Kasumi-1 (cell line): ENCODE measurements around the gene DNAJC11.
"Not testable (repeated sequence)": the region's sequence is repeated elsewhere in the genome, so short reads cannot be mapped to it uniquely, and the experiment has no call there.

Source experiments
- DNase-seq, 2 experiments: peaks; one replicate each; lab custom pipeline; 2025; lab: John Stamatoyannopoulos, UW

Gene DNAJC11

DNA sequence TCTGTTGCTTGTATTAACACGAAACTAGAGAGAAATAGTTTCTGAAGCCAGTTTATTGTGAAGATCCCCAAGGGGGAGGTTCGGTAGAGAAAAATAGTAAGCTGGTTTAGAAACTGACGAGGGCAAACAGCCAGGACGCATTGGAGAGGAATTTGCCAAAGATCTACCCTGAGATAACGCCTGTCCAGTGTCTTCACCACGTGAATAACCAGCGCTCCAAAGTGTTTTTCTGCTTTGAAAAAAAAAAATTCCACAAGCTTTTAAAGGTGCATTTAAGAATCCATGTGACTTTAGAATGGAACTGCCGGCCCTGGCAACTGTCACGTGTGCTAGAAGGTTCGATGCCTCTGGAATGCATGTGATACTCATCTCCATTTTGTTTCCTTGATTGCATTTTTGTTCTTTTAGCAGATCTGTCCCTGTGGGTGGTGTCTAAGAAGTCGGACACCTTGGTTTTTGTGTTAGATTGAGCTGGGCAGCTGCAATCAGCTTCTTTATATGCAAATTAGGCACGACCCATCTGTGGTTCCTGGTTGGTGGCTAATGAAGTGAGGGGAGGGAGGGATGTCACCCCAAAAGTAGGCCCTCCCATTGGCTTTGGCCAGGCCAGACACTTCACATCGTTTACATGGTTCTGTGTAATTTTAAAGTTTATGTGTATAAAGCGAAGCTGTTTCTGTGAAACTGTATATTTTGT, 78.2 kb downstream of the DNAJC11 start:
- no peak for DNase-seq

DNA sequence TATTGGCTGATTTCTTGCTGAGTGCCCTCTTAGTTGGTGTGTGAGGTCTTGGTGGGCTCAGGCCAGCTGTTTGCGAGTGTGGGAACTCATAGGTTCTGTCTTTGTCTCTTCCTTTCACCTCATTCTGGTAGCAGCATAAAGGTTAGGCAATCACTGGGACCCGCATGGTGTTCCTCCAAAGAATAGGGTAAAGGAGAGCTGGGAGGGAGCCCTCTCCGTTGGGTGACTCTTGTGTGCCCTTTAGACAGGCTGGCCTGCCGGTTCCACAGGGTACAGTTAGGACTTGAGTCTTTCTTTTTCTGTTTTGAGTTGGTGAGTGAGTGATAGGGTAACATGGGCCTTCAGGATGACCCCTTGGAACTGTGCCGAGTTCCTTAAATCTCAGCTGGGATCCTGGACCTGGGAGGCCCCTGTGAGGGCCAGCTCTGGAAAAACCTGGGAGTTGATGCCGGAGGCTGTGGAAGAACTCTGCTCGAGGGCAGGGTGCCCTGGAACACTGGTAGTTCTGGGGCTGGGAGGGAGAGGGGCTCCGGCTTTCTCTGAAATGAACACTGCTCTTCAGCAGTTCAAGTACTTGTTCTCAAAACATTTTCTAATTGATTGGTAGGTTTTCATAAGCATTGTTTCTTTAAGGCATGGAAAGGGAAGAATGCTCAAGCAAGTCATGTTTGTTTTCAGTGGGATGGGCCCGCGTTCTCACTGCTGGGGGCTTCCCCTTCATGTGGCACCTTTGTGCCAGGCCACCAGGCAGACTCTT, 79.0 kb downstream of the DNAJC11 start:
- DNase-seq, result no peak

DNA sequence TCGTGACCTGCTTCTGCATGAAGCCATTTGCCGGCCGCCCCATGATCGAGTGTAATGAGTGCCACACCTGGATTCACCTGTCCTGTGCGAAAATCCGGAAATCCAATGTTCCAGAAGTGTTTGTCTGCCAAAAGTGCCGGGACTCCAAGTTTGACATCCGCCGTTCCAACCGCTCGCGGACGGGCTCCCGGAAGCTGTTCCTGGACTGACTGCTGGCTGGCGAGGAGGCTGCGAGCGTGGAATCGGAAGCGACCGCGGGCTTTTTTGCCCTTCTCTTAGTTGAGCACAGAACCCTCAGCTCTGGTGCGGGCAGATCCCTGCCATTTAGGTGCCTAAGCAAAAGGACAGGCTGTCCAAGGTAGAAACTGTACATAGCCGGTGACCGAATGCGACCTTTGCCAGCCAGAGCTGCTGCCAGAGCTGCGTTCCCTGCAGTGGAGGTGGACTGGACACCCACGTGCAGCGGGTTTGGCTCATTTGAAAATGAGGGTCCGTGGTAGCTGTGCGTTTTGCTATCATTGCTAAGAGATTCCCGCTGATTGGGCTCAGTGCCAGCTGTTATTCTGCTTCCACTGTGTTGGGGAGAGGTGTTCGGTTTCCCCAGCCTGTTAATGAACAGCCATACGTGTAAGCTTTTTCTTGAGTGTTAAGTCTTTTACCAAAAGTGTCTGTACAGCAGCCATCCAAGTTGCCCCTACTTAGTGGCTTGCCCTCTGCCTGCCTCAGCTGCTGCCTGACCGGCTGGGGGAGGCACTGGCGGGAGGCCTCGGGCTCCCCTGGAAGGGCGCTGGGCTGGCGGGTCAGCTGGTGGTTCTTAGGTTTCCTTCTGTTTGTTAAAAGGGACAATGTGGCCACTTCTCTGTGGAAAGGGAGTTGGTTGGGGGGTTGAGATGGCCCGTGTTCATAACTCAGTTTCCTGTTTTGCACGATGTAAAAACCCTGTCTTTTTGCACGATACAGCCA, 79.9 kb downstream of the DNAJC11 start:
- no peak for DNase-seq

DNA sequence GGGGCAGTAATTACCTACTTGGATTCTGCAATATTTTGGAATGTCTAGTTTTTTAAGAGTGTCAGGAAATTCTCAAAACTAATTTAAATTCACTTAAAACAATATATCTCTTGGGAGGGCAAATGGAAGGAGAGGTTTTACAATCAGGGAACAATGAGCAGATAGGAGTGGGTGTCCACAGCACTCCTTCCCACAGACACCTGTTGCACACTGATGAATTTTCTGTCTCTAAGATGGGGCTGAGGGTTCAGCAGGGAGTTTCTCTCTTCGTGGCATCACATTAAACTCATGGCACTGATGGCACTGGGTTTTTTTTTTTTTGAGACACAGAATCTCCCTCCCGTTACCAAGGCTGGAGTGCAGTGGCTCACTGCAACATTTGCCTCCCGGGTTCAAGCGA, 82.6 kb downstream of the DNAJC11 start:
- no peak for DNase-seq

DNA sequence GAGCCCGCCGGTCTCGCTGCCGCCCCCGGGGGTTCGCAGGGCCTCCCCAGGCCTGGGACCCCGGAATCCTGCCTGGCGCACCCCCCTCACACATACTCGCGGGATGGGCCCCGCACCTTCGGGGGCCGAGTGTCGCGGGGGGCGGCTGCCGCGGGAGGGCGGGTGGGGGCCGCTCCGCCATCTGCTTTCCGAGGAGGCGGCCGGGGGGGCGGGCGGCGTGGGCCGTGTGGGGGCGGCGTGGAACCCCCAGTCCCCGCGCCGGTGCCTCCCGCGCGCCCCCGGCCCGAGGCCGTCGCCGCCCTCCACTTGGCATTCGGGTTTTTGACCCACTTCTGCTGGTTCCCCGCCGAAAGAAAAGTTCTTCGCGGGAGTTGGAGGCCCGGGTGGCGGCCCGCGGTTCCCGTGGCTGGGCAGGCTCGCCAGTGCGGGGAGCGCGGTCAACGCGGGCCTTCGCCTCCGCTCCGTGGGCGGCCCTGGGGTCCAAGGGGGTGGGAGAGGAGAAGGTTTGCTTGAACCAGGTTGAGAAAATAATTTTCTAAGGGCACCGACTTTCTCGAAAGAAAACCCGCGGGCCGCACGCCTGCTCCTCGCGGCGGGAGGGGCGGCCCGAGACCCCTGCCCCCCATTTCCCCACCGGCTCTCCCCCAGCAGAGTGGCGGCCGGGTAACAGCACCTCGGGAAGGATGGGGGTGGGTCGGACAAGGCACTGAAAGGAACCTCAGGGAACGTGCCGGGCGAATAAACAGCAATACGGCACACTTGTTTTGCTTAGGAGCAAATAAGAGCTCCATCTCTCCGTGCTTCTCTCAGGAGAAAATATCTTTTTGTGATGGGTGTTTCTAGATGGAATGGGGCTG, 86.5 kb downstream of the DNAJC11 start:
- no peak for DNase-seq

DNA sequence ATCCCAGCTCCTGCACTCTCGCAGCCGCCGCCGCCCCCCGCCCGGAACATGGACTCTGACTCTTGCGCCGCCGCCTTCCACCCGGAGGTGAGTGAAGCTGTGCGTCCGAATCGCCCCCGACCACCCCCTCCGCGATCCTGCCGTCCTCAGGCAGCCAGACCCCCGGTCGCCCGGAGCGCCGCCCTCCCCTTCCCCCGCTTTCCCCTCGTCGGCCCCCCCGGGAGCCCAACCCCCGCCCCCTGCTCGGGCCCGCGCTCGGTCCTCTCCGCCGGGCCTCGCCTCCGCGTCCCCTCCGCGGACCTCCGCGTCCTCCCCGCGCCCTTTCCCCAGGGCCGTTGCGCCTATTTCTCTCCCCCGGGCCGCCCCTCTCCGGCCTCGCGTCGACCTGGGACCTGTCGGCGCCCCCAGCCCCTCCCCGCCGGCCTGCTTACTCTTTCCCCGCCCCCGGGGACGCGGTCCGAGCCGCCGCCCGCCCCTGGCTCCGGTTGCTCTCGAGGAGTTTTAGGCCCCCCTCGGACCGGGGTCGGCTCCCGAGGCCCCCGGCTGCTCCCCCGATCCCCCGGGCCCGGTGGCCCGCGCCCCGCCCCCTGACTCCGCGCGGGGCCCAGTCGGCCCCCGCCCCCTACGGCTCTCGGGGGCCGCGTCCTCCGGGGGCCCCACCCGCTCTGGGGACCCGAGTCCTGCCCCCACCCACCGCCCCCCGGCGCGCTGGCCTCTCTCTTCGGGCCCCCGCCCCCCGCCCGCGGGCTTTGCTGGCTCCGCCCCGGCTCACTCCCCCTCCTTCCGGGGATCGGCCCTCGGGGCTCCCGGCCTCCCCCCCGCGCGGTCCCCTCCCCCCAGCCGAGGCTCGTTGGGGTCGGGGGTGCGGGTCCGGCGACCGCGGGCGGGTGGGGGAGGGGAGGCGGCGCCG, 87.3 kb downstream of the DNAJC11 start:
- peak; percentile 19 to 23 for DNase-seq

DNA sequence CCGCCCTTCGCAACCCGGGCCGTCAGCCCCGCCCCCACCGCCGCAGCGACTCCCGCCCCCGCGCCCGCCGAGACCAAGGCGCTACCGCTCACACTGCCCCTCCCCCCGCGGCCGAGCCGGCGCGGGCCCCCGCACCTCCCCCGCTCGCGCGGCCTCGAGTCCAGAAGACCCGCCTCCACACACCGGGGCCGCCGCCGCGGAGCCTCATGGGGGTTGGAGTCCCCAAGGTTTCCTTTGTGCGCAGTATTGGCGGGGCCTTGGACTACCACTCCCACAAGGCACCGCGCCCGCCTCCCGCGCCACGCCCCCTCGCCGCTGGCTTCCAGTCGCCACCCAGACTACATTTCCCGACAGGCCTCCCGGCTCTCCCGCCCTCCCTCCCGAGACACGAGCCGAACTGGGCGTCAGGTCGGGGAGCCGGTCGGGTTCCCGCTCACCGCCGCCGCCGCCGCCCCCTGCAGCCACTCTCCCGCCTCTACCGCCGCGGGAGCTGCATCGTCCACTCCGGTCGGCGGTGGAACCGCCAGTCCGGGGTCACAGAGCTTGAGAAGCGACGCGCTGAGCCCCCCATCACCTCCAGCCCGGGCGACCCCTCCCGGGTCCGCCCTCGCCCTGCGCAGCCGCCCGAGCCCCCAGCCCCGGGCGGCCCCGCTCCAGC, 88.1 kb downstream of the DNAJC11 start, which contains the start of gene PHF13:
Gene PHF13, plus strand, starts transcription at position 371 of the 658 bp plus-strand sequence. CDS start 336 bp downstream, outside the sequence.
- peak; percentile 97 to 98 for DNase-seq

DNA sequence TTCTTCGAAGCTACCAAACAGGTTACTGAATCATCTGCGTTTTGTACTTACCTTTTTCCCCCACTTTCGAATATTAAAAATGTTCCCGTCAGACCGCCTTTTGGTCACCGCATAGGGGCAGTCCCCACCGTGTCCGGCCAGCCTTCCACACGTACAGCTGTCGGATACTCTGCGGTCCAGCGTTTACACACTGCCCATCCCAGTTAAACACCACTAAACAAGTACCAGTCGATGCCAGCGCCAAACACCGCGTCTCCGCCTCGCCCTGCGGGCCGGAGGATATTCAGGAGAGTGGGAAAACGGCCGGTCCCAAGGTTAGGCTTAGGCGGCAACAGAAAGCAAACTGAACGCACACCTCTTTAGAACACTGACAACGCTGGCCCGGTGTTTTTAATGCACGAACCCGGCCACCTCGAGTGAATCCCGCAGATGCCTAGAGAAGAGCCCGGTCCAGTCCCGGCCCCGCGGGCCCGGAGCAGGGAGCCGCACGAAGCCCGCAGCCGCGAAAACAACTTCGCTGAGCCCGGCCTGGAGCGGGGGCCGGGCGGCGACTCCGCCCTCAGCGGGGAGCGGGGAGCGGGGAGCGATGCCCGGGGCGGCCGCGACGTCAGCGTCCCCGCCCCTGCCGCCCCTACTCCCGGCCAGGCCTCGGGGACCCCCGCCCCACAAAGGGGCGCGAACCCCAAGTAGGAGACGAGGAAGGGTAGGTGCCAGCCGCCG, 88.8 kb downstream of the DNAJC11 start:
- no peak for DNase-seq

DNA sequence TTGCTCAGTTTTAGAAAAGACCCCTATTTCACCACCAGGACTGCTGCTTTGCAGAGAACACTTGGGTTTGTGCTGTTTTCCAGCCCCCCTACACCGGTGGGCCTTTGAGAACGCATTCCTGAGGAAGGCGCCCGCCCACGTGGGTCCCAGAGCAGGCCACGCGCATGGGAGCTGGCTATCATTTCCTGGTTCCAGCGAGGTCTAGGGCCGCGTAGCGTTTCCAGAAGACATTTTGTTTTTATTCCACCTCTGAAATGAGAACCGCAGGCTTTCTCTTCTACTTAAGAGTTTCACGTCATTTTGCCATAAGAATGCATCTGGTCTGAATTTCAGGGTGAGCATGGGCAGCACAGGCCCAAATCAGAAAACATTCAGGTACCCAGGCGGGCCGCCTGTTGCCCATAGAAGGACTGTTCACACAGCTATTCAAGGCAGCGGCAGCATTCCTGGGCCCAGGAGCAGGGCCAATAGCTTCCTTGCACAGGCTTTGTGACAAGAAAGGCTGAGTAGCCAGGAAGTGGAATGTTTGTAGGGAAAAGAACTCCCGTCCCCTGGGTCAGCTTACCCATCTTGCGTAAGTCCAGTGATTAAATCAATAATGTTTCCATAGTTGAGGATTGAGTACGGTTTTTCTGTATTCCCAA, 97.6 kb downstream of the DNAJC11 start:
- peak; percentile 62 to 67 for DNase-seq

DNA sequence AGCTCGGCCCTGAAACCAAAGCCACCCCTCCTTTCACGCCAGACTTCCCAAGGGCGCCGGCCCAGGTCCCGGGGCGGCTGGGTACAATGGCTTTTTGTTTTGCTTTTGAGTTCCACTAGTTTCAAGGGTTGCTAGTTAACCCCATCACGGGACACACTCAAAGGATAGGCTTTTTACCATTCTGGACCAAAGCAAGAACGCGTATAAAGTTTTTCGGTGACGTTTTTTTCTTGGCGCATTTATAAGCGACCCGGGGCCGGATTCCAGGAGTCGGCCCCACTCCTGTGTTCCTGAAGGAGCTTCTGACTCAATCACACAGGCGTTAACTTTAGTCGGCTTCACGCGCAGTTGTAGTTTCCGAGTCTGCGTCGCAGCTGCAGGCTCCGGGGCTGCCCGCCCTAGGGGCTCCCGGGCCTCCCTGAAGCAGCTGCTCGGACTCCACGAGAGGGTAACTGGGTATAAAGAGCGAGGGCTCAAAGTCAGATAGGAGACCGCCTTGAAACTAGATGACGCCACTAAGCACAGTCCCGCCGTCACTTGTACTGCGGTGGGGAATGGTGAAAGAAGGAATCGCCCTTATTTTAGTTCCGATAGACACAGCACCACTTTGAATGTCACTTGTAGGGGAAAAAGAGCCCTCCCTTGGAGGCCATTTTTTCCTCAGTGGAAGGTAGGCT, 98.2 kb downstream of the DNAJC11 start:
- peak; percentile 76 to 81 for DNase-seq

DNA sequence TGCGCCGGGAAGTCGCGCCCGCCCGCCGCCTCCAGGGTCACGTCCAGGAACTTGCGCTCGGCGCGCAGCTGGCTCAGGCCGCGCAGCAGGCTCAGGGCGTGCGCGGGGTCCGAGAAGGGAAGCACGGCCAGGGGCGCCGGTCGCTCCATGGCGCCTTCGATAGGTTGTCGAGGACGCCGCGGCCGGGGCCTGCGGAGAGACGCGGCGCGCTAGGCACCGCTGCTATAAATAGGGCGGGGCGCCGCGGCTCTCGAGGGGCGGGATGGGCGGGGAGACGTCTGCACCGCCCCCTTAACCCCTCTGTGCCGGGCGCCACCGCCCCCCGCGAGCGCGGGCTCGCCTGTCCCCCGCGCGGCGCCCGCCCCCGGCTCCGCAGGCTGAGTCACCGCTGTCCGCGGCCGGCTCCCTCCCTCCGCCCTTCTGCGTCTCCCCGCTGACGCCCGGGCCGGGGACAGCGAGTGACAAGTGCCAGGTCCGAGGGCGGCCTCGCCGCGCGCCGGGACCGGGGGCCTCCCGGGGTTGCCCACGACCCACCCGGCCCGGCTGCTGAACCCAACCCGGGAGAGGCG, 98.9 kb downstream of the DNAJC11 start, which contains the start of gene KLHL21:
Gene KLHL21, minus strand, starts transcription at position 201 of the 569 bp plus-strand sequence. Its CDS starts 52 bp downstream, at position 149.
- DNase-seq, result peak; percentile 77 to 81

DNA sequence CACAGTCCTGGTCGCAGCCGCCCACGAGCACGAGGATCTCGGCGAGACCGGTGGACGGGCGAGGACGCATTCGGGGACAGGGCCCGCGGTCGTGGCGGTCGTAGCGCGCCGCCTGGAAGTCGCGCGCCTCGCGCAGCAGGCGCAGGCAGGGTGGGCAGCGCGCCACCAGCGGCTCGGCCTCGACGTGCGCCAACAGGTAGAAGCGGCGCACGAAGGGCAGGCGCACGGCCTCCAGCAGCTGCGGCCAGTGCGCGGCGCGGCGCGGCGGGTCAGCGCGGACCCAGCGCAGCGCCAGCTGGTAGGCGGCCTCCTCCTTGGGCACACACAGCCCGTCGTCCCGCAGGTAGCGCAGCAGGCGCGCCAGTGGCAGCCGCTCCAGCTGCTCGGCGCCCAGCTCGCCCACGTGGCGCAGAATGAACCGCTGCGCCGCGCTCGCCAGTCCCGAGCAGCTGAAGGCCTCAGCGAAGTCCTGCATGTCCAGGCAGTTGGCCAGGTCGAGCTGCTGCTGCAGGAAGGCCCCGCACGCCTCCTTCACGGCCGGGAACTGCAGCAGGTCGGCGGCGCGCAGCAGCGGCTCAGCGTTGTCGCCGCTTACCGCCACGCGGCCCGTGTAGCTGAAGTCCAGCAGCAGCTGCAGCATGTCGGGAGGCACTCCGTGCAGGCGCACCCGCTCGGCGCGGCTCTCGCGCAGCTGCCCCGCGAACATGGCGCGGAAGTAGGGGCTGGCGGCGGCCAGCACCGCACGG, 99.5 kb downstream of the DNAJC11 start:
- DNase-seq, result no peak

DNA sequence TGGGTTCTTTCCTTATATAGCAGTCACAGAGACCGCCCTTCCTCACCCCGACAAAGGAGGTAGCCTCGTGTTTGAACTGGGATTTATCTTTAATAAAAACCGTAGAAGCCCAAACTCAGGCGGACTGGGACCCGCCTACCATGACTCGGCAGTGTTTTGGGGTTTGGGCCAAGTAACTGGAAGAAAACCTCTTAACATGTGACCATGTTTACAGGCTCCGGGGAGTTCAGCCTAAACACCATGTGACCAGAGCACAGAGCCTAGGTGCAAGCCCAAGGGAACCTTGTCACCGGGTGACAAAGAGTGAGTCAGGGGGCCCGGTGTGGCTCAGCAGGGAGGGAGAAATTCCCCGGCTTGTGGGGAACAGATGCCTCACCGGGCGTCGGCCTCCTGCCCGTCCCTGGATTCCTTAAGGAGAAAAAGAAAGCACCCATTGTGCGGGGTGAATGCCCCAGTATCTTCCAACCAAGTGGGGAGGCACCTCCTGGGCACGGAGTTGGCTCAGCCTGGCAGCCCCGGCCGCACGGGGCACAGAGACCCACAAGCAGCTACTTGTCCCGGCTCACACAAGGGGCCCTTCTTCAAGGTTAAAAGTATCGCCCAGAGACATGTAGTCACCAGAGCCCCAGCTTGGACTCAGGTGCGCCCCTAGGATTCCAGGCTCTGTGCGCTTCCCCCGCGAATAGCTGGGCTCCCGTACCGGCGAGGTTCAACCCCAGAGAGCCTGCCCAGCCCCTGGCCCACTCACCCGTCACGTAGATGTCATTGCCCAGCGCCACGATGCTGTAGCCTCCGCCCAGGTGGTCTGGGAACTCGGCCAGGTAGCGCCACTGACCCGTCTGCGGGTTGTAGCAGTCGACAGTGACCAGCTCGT, 100.3 kb downstream of the DNAJC11 start:
- peak; percentile 58 to 76 for DNase-seq

DNA sequence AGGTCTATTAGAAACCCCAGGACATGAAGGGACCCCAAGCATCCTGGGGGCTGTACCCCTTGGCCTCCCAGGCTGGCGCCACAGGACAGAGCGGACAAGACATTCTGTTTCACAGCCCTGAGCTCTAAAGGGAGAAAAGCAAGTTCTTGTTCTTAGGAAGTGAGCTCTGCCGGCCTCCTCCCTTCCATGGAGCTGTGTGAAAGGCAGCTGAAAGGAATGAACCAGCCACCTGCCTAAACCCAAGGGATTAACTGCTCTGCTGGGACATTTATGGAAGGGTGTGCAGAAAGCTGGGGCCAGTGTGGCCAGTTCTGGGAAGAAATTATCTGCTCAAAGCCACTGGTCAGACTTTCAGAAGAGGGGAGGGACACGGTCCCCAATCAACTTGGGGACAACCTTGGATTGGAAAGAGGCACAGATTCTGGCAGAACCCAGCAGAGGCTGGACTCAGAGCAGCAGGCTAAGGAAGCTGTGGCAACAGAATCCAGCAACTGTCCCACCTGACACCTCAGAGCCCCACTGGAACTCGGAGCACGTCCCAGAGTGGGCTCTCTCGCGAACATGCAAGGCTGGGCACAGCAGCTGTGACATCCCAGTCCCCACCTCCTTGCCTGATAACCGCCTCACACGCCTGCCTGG, 101.1 kb downstream of the DNAJC11 start:
- no peak for DNase-seq

DNA sequence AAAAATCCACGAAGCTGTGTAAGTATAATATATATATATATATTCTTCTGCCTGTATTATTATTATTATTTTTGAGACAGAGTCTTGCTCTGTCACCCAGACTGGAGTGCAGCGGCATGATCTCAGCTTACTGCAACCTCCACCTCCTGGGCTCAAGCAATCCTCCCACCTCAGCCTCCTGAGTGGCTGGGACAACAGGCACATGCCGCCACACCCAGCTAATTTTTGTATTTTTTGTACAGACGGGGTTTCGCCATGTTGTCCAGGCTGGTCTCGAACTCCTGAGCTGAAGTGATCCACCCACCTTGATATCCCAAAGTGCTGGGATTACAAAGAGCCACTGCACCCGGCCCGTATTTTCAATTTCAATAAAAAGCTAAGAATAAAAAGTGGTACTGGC, 101.6 kb downstream of the DNAJC11 start:
- not testable (repeated sequence) for DNase-seq
